ENCODE results near the gene PARD3. TPM values are rescaled to one million over a fixed set of nuclear protein-coding genes. Genes with fewer than 3 reads are reported as not detected.

Gene PARD3
- total RNA-seq, 1 donor: 42.1 TPM

DNA sequence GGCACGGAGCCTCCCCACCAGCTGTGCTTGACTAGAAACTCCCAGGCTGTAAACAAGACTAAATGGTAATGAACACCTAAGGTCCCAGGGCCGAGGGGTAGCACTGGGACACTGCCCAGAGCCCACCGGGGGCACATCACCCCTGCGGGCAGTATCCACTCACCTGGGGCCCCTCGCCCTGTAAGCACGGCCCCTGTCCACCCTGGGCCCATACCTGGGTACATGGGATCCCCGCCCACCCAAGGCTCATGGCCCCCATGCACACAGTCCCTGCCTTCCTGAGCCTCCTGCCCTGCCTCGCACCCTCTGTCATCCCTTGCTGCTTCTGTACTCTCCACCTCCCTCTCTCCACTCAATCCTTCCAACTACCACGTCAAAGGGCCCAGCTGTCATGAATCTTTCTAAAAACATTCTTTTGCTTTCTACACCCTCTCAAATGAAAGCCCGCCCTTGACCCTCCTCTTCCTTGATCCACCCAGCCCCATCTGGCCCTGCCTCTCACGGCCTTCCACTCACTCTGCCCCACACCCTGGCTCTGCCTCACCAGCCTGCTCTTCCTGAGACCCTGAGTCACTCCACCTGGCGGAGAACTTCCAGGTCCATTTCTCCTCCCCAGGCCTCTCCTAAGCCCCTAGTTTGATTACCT, 173.1 kb downstream of the PARD3 start:
- DNase-seq (ENCODE audit: low read depth): no peak
- H3K4me3 ChIP-seq (ENCODE audit: low read depth, low read length): no peak overlapping the region
- TF ChIP-seq, protein P1, sequence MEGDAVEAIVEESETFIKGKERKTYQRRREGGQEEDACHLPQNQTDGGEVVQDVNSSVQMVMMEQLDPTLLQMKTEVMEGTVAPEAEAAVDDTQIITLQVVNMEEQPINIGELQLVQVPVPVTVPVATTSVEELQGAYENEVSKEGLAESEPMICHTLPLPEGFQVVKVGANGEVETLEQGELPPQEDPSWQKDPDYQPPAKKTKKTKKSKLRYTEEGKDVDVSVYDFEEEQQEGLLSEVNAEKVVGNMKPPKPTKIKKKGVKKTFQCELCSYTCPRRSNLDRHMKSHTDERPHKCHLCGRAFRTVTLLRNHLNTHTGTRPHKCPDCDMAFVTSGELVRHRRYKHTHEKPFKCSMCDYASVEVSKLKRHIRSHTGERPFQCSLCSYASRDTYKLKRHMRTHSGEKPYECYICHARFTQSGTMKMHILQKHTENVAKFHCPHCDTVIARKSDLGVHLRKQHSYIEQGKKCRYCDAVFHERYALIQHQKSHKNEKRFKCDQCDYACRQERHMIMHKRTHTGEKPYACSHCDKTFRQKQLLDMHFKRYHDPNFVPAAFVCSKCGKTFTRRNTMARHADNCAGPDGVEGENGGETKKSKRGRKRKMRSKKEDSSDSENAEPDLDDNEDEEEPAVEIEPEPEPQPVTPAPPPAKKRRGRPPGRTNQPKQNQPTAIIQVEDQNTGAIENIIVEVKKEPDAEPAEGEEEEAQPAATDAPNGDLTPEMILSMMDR (IDR thresholded peaks at IDR 0.05; ENCODE audit: insufficient read depth, low read length): no peak

DNA sequence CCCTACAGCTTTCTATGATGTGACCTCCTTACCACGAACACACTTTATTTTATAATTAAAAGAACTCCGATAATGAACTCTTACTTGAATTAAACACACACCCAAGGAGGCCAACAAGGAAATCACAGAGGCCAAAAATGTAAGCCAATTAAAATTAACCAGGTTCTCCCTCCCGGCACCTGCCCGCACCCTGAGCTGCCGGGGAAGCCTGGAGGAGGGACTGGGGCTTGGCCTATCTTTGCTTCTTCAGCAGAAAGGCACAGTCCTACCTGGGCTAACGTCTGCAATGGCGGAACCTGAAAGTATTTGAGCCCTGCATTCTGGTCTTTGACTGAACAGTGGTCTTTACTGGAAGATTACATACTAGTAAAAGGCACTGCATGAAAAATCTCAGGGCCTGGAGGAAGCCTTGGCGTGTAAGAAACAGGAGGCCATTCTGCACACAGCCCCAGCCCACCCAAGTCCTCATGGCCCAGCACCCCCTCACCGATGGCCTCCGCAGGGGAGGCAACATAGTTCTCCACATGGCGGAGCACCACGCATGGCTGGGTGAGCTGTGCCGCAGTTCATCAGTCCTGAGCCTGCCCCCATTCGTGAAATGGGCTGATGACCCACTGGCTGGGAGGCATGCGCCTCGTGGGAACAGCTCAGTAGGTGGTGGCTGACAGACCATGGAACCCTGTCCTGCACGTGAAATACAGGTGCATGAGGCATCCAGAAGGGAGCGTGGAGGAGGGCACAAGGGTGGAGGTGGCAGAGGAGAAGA, 173.8 kb downstream of the PARD3 start:
- TF ChIP-seq, protein P1 (IDR thresholded peaks at IDR 0.05; ENCODE audit: insufficient read depth, low read length): no peak
- no peak overlapping the region for H3K4me3 ChIP-seq (ENCODE audit: low read depth, low read length)
- DNase-seq (ENCODE audit: low read depth): no peak

DNA sequence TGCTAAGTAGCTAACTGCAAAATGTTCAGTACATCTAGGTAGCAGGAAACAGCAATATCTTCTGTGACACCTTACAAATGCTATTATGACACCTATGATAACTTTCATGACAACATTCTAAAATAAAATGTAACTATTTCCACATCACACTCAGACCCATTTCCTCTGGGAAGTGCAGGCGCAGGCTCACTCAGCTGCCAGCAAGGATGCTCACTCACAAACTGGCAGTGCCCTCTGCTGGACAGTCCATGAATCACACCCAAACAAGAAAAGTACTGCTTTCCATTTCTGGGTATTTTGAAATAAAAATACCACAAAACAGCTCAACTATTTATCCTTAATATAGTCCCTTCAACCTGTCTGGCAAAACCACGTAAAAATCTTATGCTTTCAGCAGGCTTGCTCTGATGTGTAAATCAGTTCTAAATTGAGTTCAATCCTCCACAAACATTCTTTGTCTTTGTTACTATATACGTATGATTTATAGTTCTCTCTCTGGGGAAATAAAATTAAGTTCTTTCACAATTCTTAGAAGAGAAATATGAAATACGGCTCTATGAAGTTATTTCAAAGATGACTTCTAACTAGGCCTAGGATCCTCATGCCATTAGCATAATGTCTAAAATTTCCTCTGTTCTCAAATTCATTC, 176.6 kb downstream of the PARD3 start:
- DNase-seq (ENCODE audit: low read depth): peak; percentile 95
- TF ChIP-seq, protein P1 (IDR thresholded peaks at IDR 0.05; ENCODE audit: insufficient read depth, low read length): peak; percentile 88
- H3K4me3 ChIP-seq (ENCODE audit: low read depth, low read length): no peak overlapping the region

DNA sequence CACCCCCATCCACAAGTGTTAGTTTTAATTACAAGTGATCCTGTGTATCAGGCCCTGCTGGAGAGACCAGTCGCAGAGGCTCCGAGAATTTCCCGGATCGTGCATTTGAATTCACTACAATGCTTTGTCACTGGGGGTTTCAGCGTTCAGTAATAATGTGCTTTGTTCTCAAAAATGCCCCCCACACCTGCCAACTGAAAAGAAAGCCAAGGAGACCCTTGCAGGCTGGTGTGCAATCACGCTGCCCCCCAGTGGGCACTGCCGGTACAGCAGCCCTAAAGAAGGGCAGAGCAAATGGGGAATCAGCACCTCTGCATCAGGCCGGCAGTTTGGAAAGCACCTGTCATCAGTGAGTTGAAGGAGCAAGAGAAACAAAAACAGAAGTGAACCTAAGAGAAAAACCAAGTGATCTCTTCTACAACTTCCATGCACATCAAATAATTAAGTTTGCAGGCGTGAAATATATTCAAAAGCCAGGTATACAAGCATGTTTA, 177.6 kb downstream of the PARD3 start:
- DNase-seq (ENCODE audit: low read depth): peak; percentile 58
- TF ChIP-seq, protein P1 (IDR thresholded peaks at IDR 0.05; ENCODE audit: insufficient read depth, low read length): peak; percentile 100
- H3K4me3 ChIP-seq (ENCODE audit: low read depth, low read length): no peak overlapping the region

DNA sequence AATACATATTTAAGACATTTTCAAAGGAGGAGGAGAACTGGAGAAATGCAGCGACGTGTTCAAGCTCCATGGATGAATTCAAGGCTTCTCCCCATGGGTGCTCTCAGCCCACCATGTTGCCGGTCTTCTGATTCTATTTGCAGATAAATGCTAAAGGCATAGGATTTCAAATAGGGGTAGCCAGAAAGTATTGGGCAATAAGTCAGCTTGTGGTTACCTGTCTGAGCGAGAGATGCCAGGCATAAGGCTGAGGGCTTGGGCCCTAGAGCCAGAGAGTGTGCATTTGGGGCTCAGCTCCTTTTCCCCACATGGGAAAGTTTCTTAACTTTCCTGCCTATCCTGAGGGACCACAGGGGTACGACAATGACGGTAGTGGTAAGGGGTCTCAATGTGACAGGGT, 180.0 kb downstream of the PARD3 start:
- DNase-seq (ENCODE audit: low read depth): no peak
- TF ChIP-seq, protein P1 (IDR thresholded peaks at IDR 0.05; ENCODE audit: insufficient read depth, low read length): no peak
- H3K4me3 ChIP-seq (ENCODE audit: low read depth, low read length): no peak overlapping the region

DNA sequence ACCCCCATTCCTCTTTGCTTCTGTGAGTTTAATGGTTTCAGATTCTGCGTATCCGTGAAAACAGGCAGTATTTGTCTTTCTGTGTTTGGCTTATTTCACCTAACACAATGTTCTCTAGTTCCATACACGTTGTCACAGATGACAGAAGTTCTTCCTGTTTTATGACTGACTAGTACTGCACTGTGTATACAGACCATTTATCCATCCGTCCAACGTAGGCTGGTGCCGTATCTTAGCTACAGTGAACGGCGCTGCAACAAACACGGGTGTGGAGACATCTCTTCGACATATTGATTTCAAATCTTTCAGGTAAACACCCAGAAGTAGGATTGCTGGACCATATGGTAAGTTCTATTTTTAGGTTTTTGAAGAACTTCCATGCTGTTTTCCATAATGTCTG, 181.7 kb downstream of the PARD3 start:
- TF ChIP-seq, protein P1 (IDR thresholded peaks at IDR 0.05; ENCODE audit: insufficient read depth, low read length): no peak
- DNase-seq (ENCODE audit: low read depth): no peak
- no peak overlapping the region for H3K4me3 ChIP-seq (ENCODE audit: low read depth, low read length)
